HepG2 (cell line): Measurements from ENCODE around the gene MXRA7. TPM values are rescaled to one million over a fixed set of nuclear protein-coding genes. Genes with fewer than 3 reads are reported as not detected.

Source experiments
- GABPB1 ChIP-seq: IDR thresholded peaks from 2 replicates; pipeline ENCODE4 v1.6.1; 2016; ENCODE audit warnings: mild to moderate bottlenecking, missing genetic modification reagents, moderate library complexity, missing compliant biosample characterization
- GFI1 ChIP-seq: sonication (generic); formaldehyde crosslinking; IDR thresholded peaks from 2 replicates; pipeline ENCODE4 v1.5.0; 2020; ENCODE audit warnings: missing genetic modification reagents, mild to moderate bottlenecking, borderline replicate concordance
- GZF1 ChIP-seq: sonication (generic); formaldehyde crosslinking; IDR thresholded peaks from 2 replicates; pipeline ENCODE4 v1.5.1; 2020; ENCODE audit warnings: mild to moderate bottlenecking, missing genetic modification reagents
- KLF12 ChIP-seq: sonication (generic); formaldehyde crosslinking; IDR thresholded peaks from 2 replicates; pipeline ENCODE4 v1.4.0; 2020; ENCODE audit warnings: missing genetic modification reagents, borderline replicate concordance
- KLF15 ChIP-seq: sonication (generic); formaldehyde crosslinking; IDR thresholded peaks from 2 replicates; pipeline ENCODE4 v1.8.1; 2023; ENCODE audit warnings: borderline replicate concordance, mild to moderate bottlenecking, inconsistent platforms, missing genetic modification reagents, mixed read lengths
- MTA1 ChIP-seq: sonication (generic); formaldehyde crosslinking; IDR thresholded peaks from 2 replicates; pipeline ENCODE4 v1.4.0; 2020; ENCODE audit warnings: missing genetic modification reagents, mild to moderate bottlenecking, borderline replicate concordance
- NFYC ChIP-seq: IDR thresholded peaks from 2 replicates; pipeline ENCODE4 v1.6.1; 2016; ENCODE audit warnings: missing genetic modification reagents, missing compliant biosample characterization
- RELA ChIP-seq: sonication (generic); formaldehyde crosslinking; IDR thresholded peaks from 2 replicates; pipeline ENCODE4 v1.4.0; 2020; ENCODE audit warnings: missing genetic modification reagents
- SKI ChIP-seq: fragments of 450-650 bp; IDR thresholded peaks from one replicate; pipeline ENCODE4 v1.6.1; 2018; ENCODE audit warnings: mild to moderate bottlenecking; ENCODE audit not compliant: partially characterized antibody
- STAG1 ChIP-seq: sonication (generic); formaldehyde crosslinking; IDR thresholded peaks from 2 replicates; pipeline ENCODE4 v1.4.0; 2020; ENCODE audit warnings: missing genetic modification reagents
- U2AF1 ChIP-seq: fragments of 200-400 bp; formaldehyde crosslinking; optimal IDR thresholded peaks from 2 replicates; pipeline ENCODE3; 2017; ENCODE audit warnings: mild to moderate bottlenecking, low read depth, low read length
- ZC3H13 ChIP-seq: sonication (generic); formaldehyde crosslinking; IDR thresholded peaks from 2 replicates; pipeline ENCODE4 v1.8.1; 2023; ENCODE audit warnings: mild to moderate bottlenecking, missing genetic modification reagents, moderate library complexity
- ZMAT3 ChIP-seq: sonication (generic); formaldehyde crosslinking; conservative IDR thresholded peaks from 2 replicates; pipeline ENCODE4 v1.7.0; 2021; ENCODE audit warnings: missing genetic modification reagents
- ZNF160 ChIP-seq: sonication (generic); formaldehyde crosslinking; IDR thresholded peaks from 2 replicates; pipeline ENCODE4 v1.8.0; 2022; ENCODE audit warnings: mild to moderate bottlenecking, inconsistent platforms, missing genetic modification reagents
- ZNF263 ChIP-seq: sonication (generic); formaldehyde crosslinking; IDR thresholded peaks from 2 replicates; pipeline ENCODE4 v1.4.0; 2020; ENCODE audit warnings: missing genetic modification reagents
- ZNF335 ChIP-seq: sonication (generic); formaldehyde crosslinking; IDR thresholded peaks from 2 replicates; pipeline ENCODE4 v1.4.0; 2020; ENCODE audit warnings: missing genetic modification reagents
- ZNF589 ChIP-seq: sonication (generic); formaldehyde crosslinking; conservative IDR thresholded peaks from 2 replicates; pipeline ENCODE4 v1.8.0; 2022; ENCODE audit warnings: mild to moderate bottlenecking, moderate library complexity, missing genetic modification reagents
- ZNF607 ChIP-seq: sonication (generic); formaldehyde crosslinking; IDR thresholded peaks from 2 replicates; pipeline ENCODE4 v1.5.1; 2020; ENCODE audit warnings: missing genetic modification reagents, mild to moderate bottlenecking, borderline replicate concordance
- ZNF724P ChIP-seq: sonication (generic); formaldehyde crosslinking; IDR thresholded peaks from 2 replicates; pipeline ENCODE4 v1.8.0; 2022; ENCODE audit warnings: missing genetic modification reagents, borderline replicate concordance
- ZSCAN30 ChIP-seq: sonication (generic); formaldehyde crosslinking; IDR thresholded peaks from 2 replicates; pipeline ENCODE4 v1.5.0; 2020; ENCODE audit warnings: mild to moderate bottlenecking, missing genetic modification reagents
- polyA plus RNA-seq, 8 experiments: library from polyadenylated mRNA; depleted of rRNA in 3 of 8; stranded (reverse) in 7 of 8; unstranded in 1 of 8; fragments of >200 nt; fragmentation: Illumina TruSeq in 4 of 8; extraction: Trizol in 4 of 8; gene quantifications; 2 replicates each; pipeline versions ENCODE4 v1.2.1 to v1.2.3, GENCODE V29; 2011 to 2016; ENCODE audit warnings: low read depth in 4 of 8, missing spikeins in 1 of 8, mixed read lengths in 1 of 8; ENCODE audit not compliant: insufficient read depth in 1 of 8
- total RNA-seq, 5 experiments: library from RNA; depleted of rRNA; stranded (reverse); fragments of >200 nt; fragmentation: Illumina TruSeq; extraction: Trizol; gene quantifications; 2 replicates each; pipeline ENCODE4 v1.2.3, GENCODE V29; 2016; ENCODE audit warnings: low read depth in 1 of 5
- TF ChIP-seq, protein P1 (sequence below): sonication (generic); formaldehyde crosslinking; IDR thresholded peaks from 2 replicates; pipeline ENCODE4 v1.8.0; 2022; ENCODE audit warnings: mild to moderate bottlenecking, missing genetic modification reagents, borderline replicate concordance
- TF ChIP-seq, protein P2 (sequence below): IDR thresholded peaks from 2 replicates; pipeline ENCODE4 v1.6.1; 2018; ENCODE audit warnings: missing genetic modification reagents, mild to moderate bottlenecking, missing compliant biosample characterization

MXRA7 gene
- total and polyA plus RNA-seq, 2 of the 13 experiments (the other 11 are each of a cell fraction or from before 2014, with no cell fraction given): 44.8 to 112 TPM

DNA sequence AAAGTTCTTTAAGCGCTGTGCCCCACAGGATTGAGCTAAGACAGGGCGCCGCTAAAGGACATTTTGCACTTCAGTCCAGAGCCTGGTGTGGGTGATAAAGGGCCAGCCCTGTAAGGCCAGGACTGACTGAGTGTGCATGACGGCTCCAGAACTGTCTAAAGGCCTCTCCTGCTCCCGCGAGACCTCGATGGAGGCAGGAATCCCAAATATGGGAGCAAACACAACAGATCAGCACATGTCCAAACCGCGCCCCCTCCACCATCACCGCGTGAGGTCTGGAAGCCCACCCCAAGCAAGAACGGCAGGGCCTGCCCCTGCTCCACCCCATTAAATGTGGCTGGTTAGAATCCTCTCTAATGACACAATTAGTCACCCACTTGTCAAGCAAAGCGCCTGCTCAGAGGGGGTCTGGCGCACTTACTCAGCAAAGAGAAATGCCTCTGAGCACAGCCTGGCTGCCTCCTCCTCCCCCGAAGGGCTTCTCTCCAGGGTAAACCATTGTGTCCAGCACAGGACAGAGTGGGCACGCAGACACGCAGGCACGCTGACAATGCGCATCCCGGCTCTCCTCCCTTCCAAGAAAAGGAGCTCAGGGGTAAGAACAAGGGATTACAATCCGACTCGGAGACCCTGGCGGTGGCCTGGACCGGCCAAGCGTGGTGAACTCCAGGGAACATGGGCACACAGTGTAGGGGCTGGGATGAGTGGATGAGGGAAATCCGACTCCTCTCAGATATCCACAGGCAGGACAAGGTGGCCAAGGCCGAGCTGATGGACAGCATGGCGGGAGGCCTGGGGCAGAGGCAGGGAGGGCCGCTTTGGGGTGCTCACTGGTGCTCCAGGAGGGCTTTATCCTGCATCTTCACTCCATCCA is 1.5 kb downstream of the MXRA7 start (continued):
- TF ChIP-seq GABPB1 (CRISPR knock-in tag) (no peak), RELA (CRISPR knock-in tag) (no peak), KLF15 (CRISPR knock-in tag) (no peak), ZNF724P (CRISPR knock-in tag) (no peak), ZNF607 (no peak), KLF12 (no peak), ZNF160 (CRISPR knock-in tag) (no peak), ZNF263 (peak; percentile 63), ZNF589 (CRISPR knock-in tag) (no peak), GFI1 (no peak), STAG1 (CRISPR knock-in tag) (no peak), GZF1 (CRISPR knock-in tag) (no peak), ZSCAN30 (CRISPR knock-in tag) (no peak), ZC3H13 (CRISPR knock-in tag) (no peak), U2AF1 (no peak), MTA1 (CRISPR knock-in tag) (0 out of 2 replicates have a peak, but pooled peaks have one; percentile 24), NFYC (no peak), ZMAT3 (CRISPR knock-in tag) (no peak; the same call in 1 of the 2 replicates), SKI (no peak), ZNF335 (CRISPR knock-in tag) (no peak)
- TF ChIP-seq, protein P1, sequence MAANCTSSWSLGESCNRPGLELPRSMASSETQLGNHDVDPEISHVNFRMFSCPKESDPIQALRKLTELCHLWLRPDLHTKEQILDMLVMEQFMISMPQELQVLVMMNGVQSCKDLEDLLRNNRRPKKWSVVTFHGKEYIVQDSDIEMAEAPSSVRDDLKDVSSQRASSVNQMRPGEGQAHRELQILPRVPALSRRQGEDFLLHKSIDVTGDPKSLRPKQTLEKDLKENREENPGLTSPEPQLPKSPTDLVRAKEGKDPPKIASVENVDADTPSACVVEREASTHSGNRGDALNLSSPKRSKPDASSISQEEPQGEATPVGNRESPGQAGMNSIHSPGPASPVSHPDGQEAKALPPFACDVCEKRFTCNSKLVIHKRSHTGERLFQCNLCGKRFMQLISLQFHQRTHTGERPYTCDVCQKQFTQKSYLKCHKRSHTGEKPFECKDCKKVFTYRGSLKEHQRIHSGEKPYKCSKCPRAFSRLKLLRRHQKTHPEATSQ (CRISPR knock-in tag): no peak
- TF ChIP-seq, protein P2, sequence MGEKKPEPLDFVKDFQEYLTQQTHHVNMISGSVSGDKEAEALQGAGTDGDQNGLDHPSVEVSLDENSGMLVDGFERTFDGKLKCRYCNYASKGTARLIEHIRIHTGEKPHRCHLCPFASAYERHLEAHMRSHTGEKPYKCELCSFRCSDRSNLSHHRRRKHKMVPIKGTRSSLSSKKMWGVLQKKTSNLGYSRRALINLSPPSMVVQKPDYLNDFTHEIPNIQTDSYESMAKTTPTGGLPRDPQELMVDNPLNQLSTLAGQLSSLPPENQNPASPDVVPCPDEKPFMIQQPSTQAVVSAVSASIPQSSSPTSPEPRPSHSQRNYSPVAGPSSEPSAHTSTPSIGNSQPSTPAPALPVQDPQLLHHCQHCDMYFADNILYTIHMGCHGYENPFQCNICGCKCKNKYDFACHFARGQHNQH (CRISPR knock-in tag): no peak
